ENCODE results near the gene RXFP1. TPM values are rescaled to one million over a fixed set of nuclear protein-coding genes. Genes with fewer than 3 reads are reported as not detected.
A peak's percentile ranks its signal among the peaks of the same experiment; 100 is the strongest.

Gene RXFP1
- polyA plus RNA-seq, 1 donor from 2014 or later, result not detected

DNA sequence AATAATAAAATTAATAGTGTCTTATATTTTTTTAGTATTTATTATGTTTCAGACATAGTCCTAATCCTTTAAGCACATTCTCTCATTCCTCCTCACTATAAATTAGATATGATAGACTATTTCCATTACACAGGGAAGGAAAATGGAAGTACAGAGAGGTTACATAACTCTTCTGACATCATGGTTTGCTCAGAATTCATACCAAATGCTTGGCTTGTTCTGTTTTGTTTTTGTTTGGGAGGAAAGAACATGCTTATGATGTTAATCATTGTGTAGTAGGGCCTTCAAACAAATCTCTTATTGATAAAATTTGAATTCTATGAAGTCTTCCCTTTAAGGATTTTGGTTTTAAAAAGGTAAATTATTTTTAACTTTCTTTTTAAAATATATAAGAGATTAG lies 59.5 kb downstream of the RXFP1 start:
- H3K36me3 Mint-ChIP-seq, result no peaks in the 10 kb centered on the region
- H3K4me3 Mint-ChIP-seq, result no peak overlapping the region
- H3K4me1 Mint-ChIP-seq, result no peaks in the 10 kb centered on the region
- peaks cover 6% of the 10 kb centered on the region for H3K27me3 Mint-ChIP-seq
- H3K9me3 Mint-ChIP-seq, result no peaks in the 10 kb centered on the region
- H3K27ac Mint-ChIP-seq, result no peak overlapping the region

DNA sequence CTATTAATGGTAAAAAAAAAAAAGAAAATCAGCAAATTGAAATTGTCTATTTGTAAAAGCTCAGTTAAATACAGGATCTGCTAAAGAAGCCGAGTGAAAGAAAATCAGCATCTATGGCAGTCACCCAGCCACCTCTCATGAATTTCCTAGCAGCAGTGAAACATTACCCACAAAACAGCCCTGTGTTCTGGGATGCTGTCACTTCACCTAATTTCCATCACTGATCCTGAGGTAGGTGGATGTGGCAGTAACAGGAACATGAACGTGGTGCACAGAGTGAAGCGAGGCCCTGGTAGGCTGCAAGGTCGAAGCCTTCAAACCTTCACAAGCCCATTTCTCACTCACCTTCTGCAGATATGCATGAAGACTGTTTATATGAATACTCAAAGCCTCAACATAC lies 65.2 kb downstream of the RXFP1 start:
- no peak overlapping the region for H3K4me3 Mint-ChIP-seq
- H3K36me3 Mint-ChIP-seq, result no peaks in the 10 kb centered on the region
- H3K27ac Mint-ChIP-seq, result no peak overlapping the region
- no peaks in the 10 kb centered on the region for H3K9me3 Mint-ChIP-seq
- peaks cover 8% of the 10 kb centered on the region for H3K27me3 Mint-ChIP-seq
- H3K4me1 Mint-ChIP-seq, result no peaks in the 10 kb centered on the region

DNA sequence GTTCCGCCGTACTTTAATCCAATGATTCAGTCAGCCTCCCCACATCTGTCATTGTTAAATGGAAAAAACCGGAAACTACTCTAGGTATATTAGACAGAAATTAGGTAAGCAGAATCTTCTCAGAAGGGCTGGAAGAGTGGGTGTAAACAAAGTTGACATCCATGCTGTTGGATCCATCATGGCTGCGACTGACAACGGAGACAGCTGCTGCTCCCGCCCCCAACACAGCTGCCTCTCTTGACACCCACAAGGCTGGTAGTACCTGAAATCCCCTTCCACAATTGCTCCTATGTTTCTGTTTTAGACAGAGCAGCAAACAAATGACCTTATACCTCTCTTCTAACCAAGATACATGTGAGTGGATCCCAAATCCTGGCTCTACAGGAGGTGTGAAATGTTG lies 66.6 kb downstream of the RXFP1 start:
- Mint-ChIP-seq H3K4me3 (no peak overlapping the region), H3K27ac (no peak overlapping the region), H3K36me3 (no peaks in the 10 kb centered on the region), H3K27me3 (peaks cover 5% of the 10 kb centered on the region), H3K4me1 (no peaks in the 10 kb centered on the region), H3K9me3 (no peaks in the 10 kb centered on the region)

DNA sequence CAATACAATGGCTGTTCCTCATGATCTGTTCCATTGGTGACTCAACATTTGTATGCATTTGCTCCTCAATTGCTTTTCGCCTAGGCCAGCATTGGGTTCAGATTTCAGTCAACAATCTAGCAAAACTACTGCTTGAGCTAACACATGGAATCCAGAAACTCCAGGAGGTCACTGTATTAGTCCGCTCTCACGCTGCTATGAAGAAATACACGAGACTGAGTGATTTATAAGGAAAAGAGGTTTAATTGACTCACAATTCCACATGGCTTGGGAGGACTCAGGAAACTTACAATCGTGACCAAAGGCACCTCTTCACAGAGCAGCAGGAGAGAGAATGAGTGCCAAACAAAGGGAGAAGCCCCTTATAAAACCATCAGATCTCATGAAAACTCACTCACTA lies 67.1 kb downstream of the RXFP1 start:
- no peaks in the 10 kb centered on the region for H3K4me1 Mint-ChIP-seq
- peaks cover 5% of the 10 kb centered on the region for H3K27me3 Mint-ChIP-seq
- H3K27ac Mint-ChIP-seq, result no peak overlapping the region
- no peaks in the 10 kb centered on the region for H3K36me3 Mint-ChIP-seq
- H3K4me3 Mint-ChIP-seq, result no peak overlapping the region
- no peaks in the 10 kb centered on the region for H3K9me3 Mint-ChIP-seq

DNA sequence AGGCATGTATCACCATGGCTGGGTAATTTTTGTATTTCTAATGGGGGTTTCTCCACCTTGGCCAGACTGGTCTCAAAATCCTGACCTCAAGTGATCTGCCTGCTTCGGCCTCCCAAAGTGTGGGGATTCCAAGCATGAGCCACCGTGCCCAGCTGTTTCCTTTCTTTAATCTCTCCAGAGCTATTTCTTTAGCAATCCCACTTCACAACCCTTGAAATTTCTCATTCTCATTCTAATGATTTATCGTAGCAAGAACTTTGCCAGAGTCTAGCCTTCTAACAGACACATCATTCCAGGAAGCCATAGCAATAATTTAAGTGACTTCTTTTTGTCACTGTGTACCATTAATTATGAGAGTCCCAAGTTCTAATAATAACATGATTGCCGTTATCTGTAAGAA lies 68.6 kb downstream of the RXFP1 start:
- no peak overlapping the region for H3K4me3 Mint-ChIP-seq
- H3K9me3 Mint-ChIP-seq, result no peaks in the 10 kb centered on the region
- H3K27me3 Mint-ChIP-seq, result peaks cover 3% of the 10 kb centered on the region
- H3K27ac Mint-ChIP-seq, result no peak overlapping the region
- H3K4me1 Mint-ChIP-seq, result no peaks in the 10 kb centered on the region
- no peaks in the 10 kb centered on the region for H3K36me3 Mint-ChIP-seq

DNA sequence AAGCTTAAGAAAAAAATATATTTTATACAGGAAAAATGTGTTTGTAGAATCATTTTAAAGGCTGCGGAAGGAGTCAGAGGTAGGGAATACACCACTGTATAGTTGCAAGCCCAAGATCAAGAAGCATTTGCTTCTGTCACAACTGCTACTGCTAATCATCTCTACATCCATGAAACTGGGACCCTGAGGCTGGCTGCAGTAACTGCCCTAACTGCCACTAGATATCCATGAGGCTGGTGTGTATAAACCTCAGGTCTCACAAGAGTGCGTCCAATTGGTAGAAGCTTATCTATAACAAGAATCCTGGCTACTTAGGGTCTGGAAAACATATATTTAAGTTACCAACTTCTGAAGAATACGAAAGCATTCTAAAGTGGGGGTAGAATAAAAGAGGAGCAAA lies 69.1 kb downstream of the RXFP1 start:
- Mint-ChIP-seq H3K27ac (no peak overlapping the region), H3K9me3 (no peaks in the 10 kb centered on the region), H3K4me1 (no peaks in the 10 kb centered on the region), H3K36me3 (no peaks in the 10 kb centered on the region), H3K4me3 (no peak overlapping the region), H3K27me3 (peaks cover 3% of the 10 kb centered on the region)

DNA sequence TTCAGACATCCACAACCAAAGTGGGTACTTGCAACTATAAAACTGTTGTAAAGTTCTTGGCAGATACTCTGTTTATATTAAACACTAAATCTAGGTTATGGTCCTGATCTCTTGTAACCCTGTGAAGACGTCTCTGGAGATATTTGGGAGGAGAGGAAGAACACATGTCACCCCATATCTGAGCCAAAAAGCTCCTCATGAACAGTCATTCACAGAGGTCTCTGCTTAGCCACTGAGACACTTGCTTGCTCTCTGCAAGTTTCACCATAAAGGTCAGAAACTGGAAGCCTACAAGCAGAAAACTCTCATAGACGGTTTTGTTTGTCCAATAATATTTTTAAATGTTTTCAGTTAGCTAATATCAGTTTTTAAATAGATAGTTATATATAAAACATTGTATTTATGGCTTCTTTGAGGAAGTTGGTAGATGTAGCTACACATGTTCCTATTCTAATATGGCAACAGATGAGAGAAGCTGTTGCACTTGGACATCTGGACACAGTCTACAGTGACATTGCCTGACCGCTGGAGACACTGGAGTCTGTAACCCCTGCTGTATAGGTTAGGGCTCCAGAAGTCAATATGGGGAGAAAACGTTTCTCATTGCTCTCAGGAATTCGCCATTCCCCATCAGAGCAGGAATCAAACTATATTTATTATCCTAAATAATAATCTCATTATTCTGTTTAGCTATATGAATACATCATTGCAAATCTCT lies 76.4 kb downstream of the RXFP1 start:
- Mint-ChIP-seq H3K36me3 (no peaks in the 10 kb centered on the region), H3K4me1 (no peaks in the 10 kb centered on the region), H3K27ac (no peak overlapping the region), H3K27me3 (no peaks in the 10 kb centered on the region), H3K4me3 (no peak overlapping the region), H3K9me3 (no peaks in the 10 kb centered on the region)

DNA sequence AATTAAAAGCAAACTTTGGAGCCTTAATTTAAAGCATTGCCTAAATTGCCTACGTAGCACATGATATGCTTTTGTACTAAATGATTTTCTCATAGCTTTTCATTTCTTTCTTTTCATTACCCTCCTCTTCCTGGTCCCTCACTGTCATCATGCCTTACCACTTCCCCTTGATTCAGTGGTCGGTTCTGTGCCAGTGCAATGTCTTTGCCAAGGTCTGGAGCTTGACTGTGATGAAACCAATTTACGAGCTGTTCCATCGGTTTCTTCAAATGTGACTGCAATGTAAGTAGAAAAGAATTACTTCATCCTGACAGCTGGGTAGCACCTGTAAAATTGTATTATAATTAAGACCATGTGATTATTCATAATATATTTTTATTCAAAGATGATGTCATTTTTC lies 77.5 kb downstream of the RXFP1 start:
- no peaks in the 10 kb centered on the region for H3K4me1 Mint-ChIP-seq
- H3K4me3 Mint-ChIP-seq, result no peak overlapping the region
- no peak overlapping the region for H3K27ac Mint-ChIP-seq
- H3K9me3 Mint-ChIP-seq, result no peaks in the 10 kb centered on the region
- H3K27me3 Mint-ChIP-seq, result no peaks in the 10 kb centered on the region
- H3K36me3 Mint-ChIP-seq, result no peaks in the 10 kb centered on the region

DNA sequence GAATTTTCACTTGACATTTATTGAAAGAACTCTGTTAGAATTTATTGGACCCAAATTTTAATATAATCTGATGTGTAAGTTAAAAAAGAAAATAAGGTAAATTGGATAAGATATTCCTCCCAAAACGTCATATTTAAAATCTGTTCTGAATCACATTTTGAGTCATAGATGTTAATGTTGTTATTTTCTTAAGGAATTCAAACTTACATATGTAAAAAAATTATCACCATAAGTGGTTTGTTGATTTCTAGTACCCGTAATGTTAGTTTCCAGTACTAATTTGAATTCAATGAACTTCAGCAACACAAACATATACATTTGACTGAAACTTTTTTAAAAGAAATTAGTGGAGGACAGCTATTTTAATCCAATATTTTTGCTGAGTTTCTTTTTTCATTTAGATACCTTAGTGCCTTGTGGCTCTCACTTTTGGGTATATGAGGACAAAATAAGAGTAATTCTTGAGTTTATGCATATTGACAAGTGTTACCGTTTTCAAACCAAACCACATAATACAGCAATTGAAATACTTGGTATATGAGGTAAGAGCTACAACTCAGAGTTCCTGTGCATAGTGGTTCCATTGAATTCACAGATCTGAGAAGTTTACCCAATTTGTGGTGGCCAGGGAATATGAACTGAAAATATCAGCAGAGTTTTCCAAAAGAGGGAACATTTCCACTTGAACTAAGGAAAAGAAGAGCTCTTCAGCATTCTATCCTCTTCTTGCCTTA lies 78.2 kb downstream of the RXFP1 start:
- no peak overlapping the region for H3K4me3 Mint-ChIP-seq
- H3K4me1 Mint-ChIP-seq, result no peaks in the 10 kb centered on the region
- no peaks in the 10 kb centered on the region for H3K36me3 Mint-ChIP-seq
- H3K27me3 Mint-ChIP-seq, result no peaks in the 10 kb centered on the region
- H3K27ac Mint-ChIP-seq, result no peak overlapping the region
- no peaks in the 10 kb centered on the region for H3K9me3 Mint-ChIP-seq

DNA sequence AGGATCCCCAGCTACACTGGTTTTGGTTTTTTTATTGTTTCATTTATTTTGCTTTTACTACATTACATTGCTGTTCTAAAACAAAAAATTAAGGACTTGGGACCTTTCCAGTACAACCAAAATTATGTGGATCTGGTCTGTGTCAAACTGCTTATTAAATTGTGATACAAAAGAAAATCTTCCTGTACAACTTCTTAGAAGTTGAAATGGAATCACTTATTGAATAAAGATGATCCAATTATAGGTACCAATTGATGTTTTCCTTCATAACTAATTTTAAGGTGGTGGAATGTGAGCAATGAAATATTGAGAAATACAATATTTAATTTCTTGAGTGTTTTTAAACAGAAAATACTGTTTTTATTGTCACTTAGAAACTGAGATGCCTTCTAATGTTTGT lies 82.7 kb downstream of the RXFP1 start:
- Mint-ChIP-seq H3K27me3 (peaks cover 2% of the 10 kb centered on the region), H3K4me3 (no peak overlapping the region), H3K27ac (no peak overlapping the region), H3K36me3 (peaks cover 2% of the 10 kb centered on the region), H3K4me1 (peaks cover 0 to 2% (median 0%) of the 10 kb centered on the region in 3 donors), H3K9me3 (no peaks in the 10 kb centered on the region)

DNA sequence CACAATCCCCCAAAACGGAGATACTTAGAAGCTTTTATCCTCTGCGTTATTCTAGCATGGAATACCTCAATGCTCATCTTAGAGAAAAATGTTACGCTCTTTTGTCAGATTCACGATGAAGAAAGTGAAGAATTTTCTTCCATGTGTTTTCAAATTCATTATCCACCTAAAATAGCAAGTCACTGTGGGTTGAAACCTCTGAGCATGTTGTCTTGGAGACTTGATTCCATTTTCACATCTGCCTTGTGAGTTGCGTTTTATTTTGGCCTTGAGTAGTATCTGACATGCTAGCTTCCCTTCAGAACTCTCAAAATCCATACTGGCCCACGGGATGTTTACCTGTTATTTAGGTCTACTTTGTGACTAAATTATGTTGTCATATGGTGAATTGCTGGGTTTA lies 83.7 kb downstream of the RXFP1 start:
- Mint-ChIP-seq H3K36me3 (peaks cover 2% of the 10 kb centered on the region), H3K4me3 (no peak overlapping the region), H3K27ac (no peak overlapping the region), H3K4me1 (peaks cover under 1 to 3% (median under 1%) of the 10 kb centered on the region in 3 donors), H3K27me3 (peaks cover 6% of the 10 kb centered on the region), H3K9me3 (peaks cover 0 to 2% (median 0%) of the 10 kb centered on the region in 3 donors)

DNA sequence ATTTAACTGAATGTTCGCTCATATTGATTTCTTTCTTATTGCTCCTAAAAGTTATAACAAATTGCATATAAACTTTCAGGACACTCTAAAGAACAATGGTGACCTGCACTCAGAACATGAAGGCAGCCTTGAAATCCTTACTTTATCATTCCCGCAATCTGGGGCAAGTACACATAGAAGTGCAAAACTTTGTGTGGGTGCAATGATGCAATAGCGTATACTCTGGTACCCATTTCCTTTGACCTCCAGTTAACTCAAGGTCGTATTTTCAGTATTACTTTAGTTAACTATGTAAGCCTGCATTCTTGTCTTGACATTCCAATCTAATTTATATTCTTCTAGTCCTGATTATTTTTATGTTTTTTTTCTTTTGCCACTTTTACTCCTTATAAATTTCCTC lies 85.3 kb downstream of the RXFP1 start:
- peaks cover 0 to 2% (median 0%) of the 10 kb centered on the region in 3 donors for H3K9me3 Mint-ChIP-seq
- no peak overlapping the region for H3K27ac Mint-ChIP-seq
- peaks cover 6 to 10% (median 7%) of the 10 kb centered on the region in 3 donors for H3K4me1 Mint-ChIP-seq
- H3K4me3 Mint-ChIP-seq, result no peak overlapping the region
- H3K27me3 Mint-ChIP-seq, result peaks cover 6% of the 10 kb centered on the region
- peaks cover 2% of the 10 kb centered on the region for H3K36me3 Mint-ChIP-seq

DNA sequence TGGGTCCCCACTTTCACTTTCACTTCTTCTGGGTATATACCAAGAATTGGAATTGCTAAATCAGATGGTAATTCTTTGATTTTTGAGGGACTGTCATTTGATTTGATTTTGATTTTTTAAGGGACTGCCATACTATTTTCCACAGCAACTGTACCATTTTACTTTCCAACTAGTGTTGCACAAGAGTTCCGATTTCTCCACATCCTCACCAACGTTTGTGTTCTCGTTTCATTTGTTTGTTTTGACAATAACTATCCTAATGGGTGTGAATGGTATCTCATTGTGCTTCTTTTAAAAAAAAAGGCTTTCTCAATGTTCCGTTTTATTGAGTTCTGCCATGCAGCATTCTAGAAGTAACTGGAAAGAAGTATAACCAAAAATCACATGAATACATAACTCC lies 87.4 kb downstream of the RXFP1 start:
- Mint-ChIP-seq H3K36me3 (peaks cover 2% of the 10 kb centered on the region), H3K4me3 (no peak overlapping the region), H3K27ac (no peak overlapping the region), H3K27me3 (peaks cover 6% of the 10 kb centered on the region), H3K4me1 (peaks cover 6 to 10% (median 7%) of the 10 kb centered on the region in 3 donors), H3K9me3 (peaks cover 0 to 2% (median 2%) of the 10 kb centered on the region in 3 donors)

DNA sequence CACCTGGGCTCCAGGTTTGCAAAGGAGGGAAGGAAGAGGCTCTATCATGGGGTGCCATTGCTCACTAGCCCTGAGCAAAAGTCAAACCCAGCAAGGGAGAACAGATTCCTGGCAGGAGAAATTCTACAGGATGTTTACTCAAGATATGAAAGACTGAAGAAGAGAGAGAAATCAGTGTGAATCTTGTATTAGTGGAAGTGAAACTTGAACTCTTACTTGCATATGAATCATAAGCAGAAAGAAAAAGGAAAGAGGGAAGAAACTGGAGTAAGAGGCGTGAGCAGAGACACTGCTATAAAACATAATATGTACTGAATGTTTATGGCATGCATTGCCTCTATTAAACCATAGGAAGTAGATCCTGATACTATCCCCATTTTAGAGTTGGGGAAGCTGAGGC lies 89.1 kb downstream of the RXFP1 start:
- Mint-ChIP-seq H3K9me3 (peaks cover 0 to 2% (median 2%) of the 10 kb centered on the region in 3 donors), H3K4me3 (peak overlapping the region in 1 of 4 donors; percentile 41), H3K27me3 (peaks cover 6% of the 10 kb centered on the region), H3K4me1 (peaks cover 6 to 10% (median 7%) of the 10 kb centered on the region in 3 donors), H3K36me3 (peaks cover 2% of the 10 kb centered on the region), H3K27ac (no peak overlapping the region)

DNA sequence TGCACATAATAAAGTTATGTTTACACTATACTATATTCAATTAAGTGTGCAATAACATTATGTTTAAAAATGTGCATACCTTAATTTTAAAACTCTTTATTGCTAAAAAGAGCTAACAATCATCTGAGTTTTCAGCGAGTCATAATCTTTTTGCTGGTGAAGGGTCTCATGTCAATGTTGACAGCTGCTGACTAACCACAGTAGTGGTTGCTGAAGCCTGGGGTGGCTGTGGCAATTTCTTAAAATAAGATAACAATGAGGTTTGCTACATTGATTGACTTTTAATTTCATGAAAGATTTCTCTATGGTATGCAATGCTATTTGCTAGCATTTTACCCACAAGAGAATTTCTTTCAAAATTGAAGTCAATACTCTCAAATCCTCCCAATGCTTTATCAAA lies 91.4 kb downstream of the RXFP1 start:
- Mint-ChIP-seq H3K36me3 (peaks cover 2% of the 10 kb centered on the region), H3K4me1 (peaks cover 6 to 10% (median 7%) of the 10 kb centered on the region in 3 donors), H3K27me3 (peaks cover 8% of the 10 kb centered on the region), H3K9me3 (peaks cover 0 to 2% (median 2%) of the 10 kb centered on the region in 3 donors), H3K27ac (no peak overlapping the region), H3K4me3 (no peak overlapping the region)

DNA sequence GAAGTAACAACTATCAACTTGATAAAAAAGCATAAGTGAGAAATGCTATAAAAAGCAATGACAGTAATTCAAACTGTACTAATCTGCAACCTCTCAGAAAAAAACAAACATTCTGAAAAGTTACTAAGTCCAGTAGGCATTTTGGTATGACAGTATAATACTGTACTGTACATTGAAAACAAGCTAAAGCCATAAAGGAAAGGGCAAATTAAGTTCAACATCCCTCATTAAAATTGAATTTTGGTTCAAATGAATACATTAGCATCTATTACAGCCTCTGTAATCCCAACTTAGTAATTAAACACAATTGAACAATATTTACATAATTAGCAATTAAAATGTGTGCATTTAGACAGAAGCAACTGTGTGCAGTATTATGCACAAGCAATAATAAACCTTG lies 96.3 kb downstream of the RXFP1 start:
- peaks cover 14% of the 10 kb centered on the region for H3K27me3 Mint-ChIP-seq
- no peaks in the 10 kb centered on the region for H3K36me3 Mint-ChIP-seq
- H3K4me3 Mint-ChIP-seq, result no peak overlapping the region
- no peak overlapping the region for H3K27ac Mint-ChIP-seq
- no peaks in the 10 kb centered on the region for H3K4me1 Mint-ChIP-seq
- H3K9me3 Mint-ChIP-seq, result peaks cover 0 to 2% (median 0%) of the 10 kb centered on the region in 3 donors
